Measurements from ENCODE around the gene C1orf146. TPM values are rescaled to one million over a fixed set of nuclear protein-coding genes. Genes with fewer than 3 reads are reported as not detected.
"Not testable (repeated sequence)": the region's sequence is repeated elsewhere in the genome, so short reads cannot be mapped to it uniquely, and the experiment has no call there.

The C1orf146 gene
- total RNA-seq, 1 experiment from 2014 or later, result not detected

GRCh38 chr1:92277105-92277723, 59.5 kb downstream of the C1orf146 start:
- no peak for DNase-seq (ENCODE audit: low spot score)
- POLR2A ChIA-PET (ENCODE audit: low non-redundant PET), result no interaction called here
- H3K27me3 ChIP-seq (replicated peaks; ENCODE audit: insufficient read depth, low read depth, low read length, poor library complexity), result no peaks in the 10 kb centered on the region
- TF ChIP-seq CTCF (conservative IDR thresholded peaks at IDR 0.05; ENCODE audit: low read depth, low read length) (no peak), EZH2 (IDR thresholded peaks at IDR 0.05; ENCODE audit: borderline replicate concordance, low read depth, low read length, poor library complexity, severe bottlenecking) (no peak)
- peaks cover 4% of the 10 kb centered on the region for H3K36me3 ChIP-seq (ENCODE audit: insufficient read depth, low read length, poor library complexity, severe bottlenecking)
- no peaks in the 10 kb centered on the region for H3K4me1 ChIP-seq (ENCODE audit: insufficient read depth, low read length, poor library complexity, severe bottlenecking)
- BruUV-seq (replicated peaks), result no TSS peak
- no peak overlapping the region for H3K4me3 ChIP-seq (ENCODE audit: low read depth, low read length, poor library complexity, severe bottlenecking)
- CTCF ChIA-PET, result no interaction called here
- no peaks in the 10 kb centered on the region for H3K9me3 ChIP-seq (ENCODE audit: low read depth, low read length, poor library complexity, severe bottlenecking)
- intact Hi-C loops (cut with micrococcal nuclease; ENCODE audit: unreplicated experiment), result no loop called here
- H3K27ac ChIP-seq (ENCODE audit: low read depth, low read length, poor library complexity, severe bottlenecking), result no peak overlapping the region

GRCh38 chr1:92279781-92280180, 62.1 kb downstream of the C1orf146 start:
- intact Hi-C loops (cut with micrococcal nuclease; ENCODE audit: unreplicated experiment); H3K27me3 ChIP-seq (replicated peaks; ENCODE audit: insufficient read depth, low read depth, low read length, poor library complexity); H3K9me3 ChIP-seq (ENCODE audit: low read depth, low read length, poor library complexity, severe bottlenecking); DNase-seq (ENCODE audit: low spot score); CTCF ChIA-PET; H3K4me1 ChIP-seq (ENCODE audit: insufficient read depth, low read length, poor library complexity, severe bottlenecking); H3K36me3 ChIP-seq (ENCODE audit: insufficient read depth, low read length, poor library complexity, severe bottlenecking); BruUV-seq (replicated peaks); H3K4me3 ChIP-seq (ENCODE audit: low read depth, low read length, poor library complexity, severe bottlenecking); H3K27ac ChIP-seq (ENCODE audit: low read depth, low read length, poor library complexity, severe bottlenecking); POLR2A ChIA-PET (ENCODE audit: low non-redundant PET): not testable (repeated sequence)

- H3K4me1 ChIP-seq (ENCODE audit: insufficient read depth, low read length, poor library complexity, severe bottlenecking); H3K36me3 ChIP-seq (ENCODE audit: insufficient read depth, low read length, poor library complexity, severe bottlenecking); DNase-seq (ENCODE audit: low spot score); H3K27me3 ChIP-seq (replicated peaks; ENCODE audit: insufficient read depth, low read depth, low read length, poor library complexity); POLR2A ChIA-PET (ENCODE audit: low non-redundant PET); H3K9me3 ChIP-seq (ENCODE audit: low read depth, low read length, poor library complexity, severe bottlenecking); H3K4me3 ChIP-seq (ENCODE audit: low read depth, low read length, poor library complexity, severe bottlenecking); intact Hi-C loops (cut with micrococcal nuclease; ENCODE audit: unreplicated experiment); BruUV-seq (replicated peaks); H3K27ac ChIP-seq (ENCODE audit: low read depth, low read length, poor library complexity, severe bottlenecking): not testable (repeated sequence)
- CTCF ChIA-PET, result interaction anchor here (0.6 kb wide), 1 partner anchor 10 kb away, joined by 5 read pairs; no protein-coding TSS in a partner anchor
Observed at GRCh38 chr1:92281411-92281810, 63.7 kb downstream of the C1orf146 start.

GRCh38 chr1:92291372-92291999, 73.8 kb downstream of the C1orf146 start:
- TF ChIP-seq EZH2 (IDR thresholded peaks at IDR 0.05; ENCODE audit: borderline replicate concordance, low read depth, low read length, poor library complexity, severe bottlenecking) (no peak), CTCF (conservative IDR thresholded peaks at IDR 0.05; ENCODE audit: low read depth, low read length) (peak; percentile 89)
- Histone ChIP-seq H3K27ac (ENCODE audit: low read depth, low read length, poor library complexity, severe bottlenecking) (no peak overlapping the region), H3K27me3 (replicated peaks; ENCODE audit: insufficient read depth, low read depth, low read length, poor library complexity) (no peaks in the 10 kb centered on the region), H3K4me1 (ENCODE audit: insufficient read depth, low read length, poor library complexity, severe bottlenecking) (no peaks in the 10 kb centered on the region), H3K36me3 (ENCODE audit: insufficient read depth, low read length, poor library complexity, severe bottlenecking) (peaks cover 32% of the 10 kb centered on the region), H3K9me3 (ENCODE audit: low read depth, low read length, poor library complexity, severe bottlenecking) (no peaks in the 10 kb centered on the region), H3K4me3 (ENCODE audit: low read depth, low read length, poor library complexity, severe bottlenecking) (no peak overlapping the region)
- CTCF ChIA-PET, result interaction anchor here (0.5 to 1.3 kb wide), 12 partner anchors 10 to 885 kb away, joined by 3 to 10 read pairs (median 3); partner anchors contain the start of gene GFI1
- intact Hi-C loops (cut with micrococcal nuclease; ENCODE audit: unreplicated experiment), result loop anchor here (1.0 to 5.0 kb wide), 3 partner anchors 294 to 779 kb away; no protein-coding TSS in a partner anchor
- DNase-seq (ENCODE audit: low spot score), result peak; percentile 72
- POLR2A ChIA-PET (ENCODE audit: low non-redundant PET), result interaction anchor here (0.6 kb wide), 1 partner anchor 8 kb away, joined by 7 read pairs; no protein-coding TSS in a partner anchor
- no TSS peak for BruUV-seq (replicated peaks)

Other genes with a start within 250 kb of the C1orf146 start
- gene EPHX4, start 187.9 kb upstream of the C1orf146 start, total RNA-seq (2021), result 0.64 and 0.85 TPM in 2 replicates
- gene SETSIP, start 142.5 kb upstream of the C1orf146 start, total RNA-seq (2021), result 0.47 TPM in 1 of 2 replicates, not detected in the other
- gene BTBD8, start 137.6 kb upstream of the C1orf146 start, total RNA-seq (2021), result 1.4 and 3.1 TPM in 2 replicates
- 25.6 and 27.3 TPM in 2 replicates for gene GLMN, start 81.1 kb downstream of the C1orf146 start, total RNA-seq (2021)
- 31.8 and 31.9 TPM in 2 replicates for gene RPAP2, start 81.1 kb downstream of the C1orf146 start, total RNA-seq (2021)